Forelimb muscle (tissue), 1 donor: Measurements from ENCODE around the gene TMED10. TPM values are rescaled to one million over a fixed set of nuclear protein-coding genes. Genes with fewer than 3 reads are reported as not detected.
"Not testable (repeated sequence)": the region's sequence is repeated elsewhere in the genome, so short reads cannot be mapped to it uniquely, and the experiment has no call there.

Experiments
- DNase-seq: peaks from one replicate; pipeline ENCODE4 v3.0.0-alpha.2; 2013; ENCODE audit warnings: low read depth
- polyA plus RNA-seq: library from polyadenylated mRNA; unstranded; fragments of 120-200 nt; gene quantifications from one replicate; pipeline ENCODE4 v1.2.1, GENCODE V29; 2013; ENCODE audit not compliant: insufficient read length

TMED10 gene
- polyA plus RNA-seq, 1 donor: 114 TPM

DNA sequence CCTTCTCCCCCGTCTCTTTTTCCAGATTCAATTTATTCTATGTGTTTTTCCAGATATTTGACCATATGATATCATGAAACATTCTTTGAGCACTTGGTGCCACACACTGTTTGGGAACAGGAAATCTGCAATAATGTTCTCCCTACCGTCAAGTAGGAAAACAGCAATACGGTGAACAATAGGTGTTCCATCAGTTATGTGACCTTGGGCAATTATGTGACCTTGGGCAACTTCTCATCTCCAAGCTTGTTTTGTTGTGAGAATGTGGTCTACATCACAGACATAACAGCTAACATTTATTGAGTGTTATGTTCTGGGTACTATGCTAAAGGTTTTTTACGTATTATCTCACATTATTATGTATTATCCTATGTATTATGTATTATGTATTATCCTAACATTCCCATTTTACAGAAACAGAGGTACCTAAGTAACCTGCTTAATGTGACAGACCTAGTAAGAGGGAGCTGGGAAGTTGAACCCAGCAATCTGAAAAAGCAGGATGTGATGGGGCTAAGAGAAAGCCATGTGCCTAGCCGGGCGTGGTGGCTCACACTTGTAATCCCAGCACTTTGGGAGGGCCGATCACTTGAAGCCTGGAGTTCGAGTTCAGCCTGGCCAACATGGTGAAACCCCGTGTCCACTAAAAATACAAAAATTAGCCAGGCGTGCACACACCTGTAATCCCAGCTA is 48.4 kb downstream of the TMED10 start:
- DNase-seq: no peak

DNA sequence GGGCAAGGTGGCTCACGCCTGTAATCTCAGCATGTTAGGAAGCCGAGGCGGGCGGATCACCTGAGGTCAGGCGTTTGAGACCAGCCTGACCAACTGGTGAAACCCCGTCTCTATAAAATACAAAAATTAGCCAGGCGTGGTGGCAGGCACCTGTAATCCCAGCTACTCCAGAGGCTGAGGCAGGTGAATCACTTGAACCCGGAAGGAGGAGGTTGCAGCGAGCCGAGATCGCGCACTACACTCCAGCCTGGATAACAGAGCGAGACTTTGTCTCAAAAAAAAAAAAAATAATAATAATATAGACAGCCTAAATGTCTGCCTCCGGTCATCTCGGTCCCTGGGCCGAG is 49.0 kb downstream of the TMED10 start:
- not testable (repeated sequence) for DNase-seq

- DNase-seq: peak; percentile 73
These were observed 49.5 kb downstream of the TMED10 start, which contains the start of gene NEK9 for GRCh38 chr14:75126679-75127473. TSS of gene NEK9 (minus strand) at chr14:75127048. CDS start at chr14:75126921, 127 bp downstream.

DNA sequence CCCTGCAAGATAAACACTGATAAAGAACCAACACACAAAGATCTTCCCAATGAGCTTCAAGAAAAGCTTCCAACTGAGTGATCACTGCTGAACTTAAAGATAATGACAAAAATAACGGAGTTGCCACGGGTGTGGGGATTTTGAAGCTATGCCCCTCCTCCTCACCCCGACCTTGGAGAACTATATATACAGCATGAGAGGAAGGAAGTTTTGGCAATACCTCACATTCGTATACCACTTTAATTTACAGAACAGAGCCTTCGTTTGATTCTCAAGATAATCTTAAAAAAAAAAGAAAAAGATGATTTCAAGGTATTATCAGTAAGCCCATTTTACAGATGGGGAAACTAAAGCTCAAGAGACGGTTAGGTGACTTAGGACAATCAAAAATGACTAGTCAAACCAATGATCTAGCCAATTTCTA is 50.3 kb downstream of the TMED10 start:
- DNase-seq: no peak

DNA sequence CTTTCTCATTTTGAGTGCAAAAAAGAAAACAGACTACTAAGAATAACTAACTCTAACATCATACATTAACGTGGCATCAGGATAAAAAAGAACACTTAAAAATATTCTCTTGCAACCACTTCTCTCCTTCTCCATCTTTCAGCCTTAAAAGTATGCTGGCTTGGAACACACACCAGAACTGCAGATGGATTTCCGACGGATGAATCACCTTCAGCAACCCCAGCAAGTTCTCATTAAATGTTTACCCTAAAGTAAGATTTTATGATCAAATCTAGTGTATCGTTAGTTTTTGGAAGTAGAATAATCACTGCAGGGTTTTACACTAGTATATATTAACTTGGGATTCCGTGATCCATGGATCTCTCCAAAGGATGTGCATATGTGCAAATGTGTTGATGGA is 50.8 kb downstream of the TMED10 start:
- no peak for DNase-seq

DNA sequence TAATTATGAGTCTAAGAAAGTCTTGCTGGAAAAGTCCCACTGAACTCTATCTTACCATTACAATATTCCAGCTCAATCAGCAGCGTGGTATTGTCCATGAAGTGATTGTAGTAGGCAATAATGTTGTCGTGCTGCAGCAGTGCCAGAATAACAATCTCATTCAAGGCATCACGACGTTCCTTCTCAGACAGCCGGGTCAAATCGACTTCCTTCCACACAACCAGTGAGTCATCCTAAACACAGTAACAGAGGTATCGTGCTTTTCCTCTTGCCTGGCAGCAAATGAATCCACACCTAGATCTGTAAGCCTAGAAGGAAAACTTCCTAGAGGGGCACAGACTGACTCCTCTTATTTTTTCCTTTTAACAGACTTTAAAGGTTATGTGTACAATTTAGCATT is 52.4 kb downstream of the TMED10 start:
- DNase-seq: no peak

GRCh38 chr14:75121552-75121951 is 54.9 kb downstream of the TMED10 start:
- no peak for DNase-seq

DNA sequence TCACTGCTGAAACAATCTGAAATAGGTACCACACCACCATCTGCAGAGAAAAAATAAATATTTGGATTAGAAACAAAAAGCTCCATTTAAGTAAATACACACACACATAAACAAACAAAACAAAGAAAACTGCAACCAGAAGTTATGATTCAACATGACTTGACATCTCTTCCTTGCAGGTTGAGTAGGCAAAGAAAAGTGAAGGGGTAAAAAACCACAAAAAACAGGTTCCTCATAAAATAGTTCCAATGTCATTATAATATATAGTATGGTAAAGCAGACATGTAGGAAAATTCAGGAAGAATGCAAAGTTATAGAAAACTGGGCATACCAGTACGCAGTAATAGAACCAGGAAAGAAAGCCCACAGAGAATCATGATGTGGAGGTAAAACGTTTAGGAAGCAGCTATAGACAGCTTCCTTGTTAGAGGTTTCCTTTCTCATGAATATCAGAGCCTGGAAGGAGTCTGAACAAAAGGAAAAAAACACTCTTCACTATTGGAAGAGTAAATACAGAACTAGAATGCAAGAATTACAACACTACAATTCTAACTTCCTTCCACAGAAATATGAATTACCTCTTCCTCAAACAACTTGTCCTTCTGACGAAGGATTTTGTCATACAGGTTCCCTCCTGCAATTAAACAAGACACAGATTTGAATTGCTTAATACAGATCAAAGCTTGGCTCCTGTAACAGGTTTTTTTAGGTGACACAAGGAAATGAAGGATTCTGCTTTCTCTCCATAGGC is 55.7 kb downstream of the TMED10 start:
- DNase-seq: no peak

DNA sequence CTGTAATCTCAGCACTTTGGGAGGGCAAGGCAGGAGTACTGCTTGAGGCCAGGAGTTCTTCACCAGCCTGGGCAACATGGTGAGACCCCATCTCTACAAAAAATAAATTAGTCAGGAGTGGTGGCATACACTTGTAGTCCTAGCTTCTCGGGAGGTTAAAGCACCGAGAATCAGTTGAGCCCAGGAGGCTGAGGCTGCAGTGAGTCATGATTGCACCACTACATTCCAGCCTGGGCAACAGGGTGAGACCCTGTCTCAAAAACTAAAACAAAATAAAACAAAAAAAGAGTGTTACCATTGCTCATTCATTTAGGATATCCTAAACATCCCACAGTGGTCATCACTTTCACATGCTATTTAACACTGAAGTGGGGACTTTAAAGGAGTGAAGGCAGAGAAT is 57.4 kb downstream of the TMED10 start:
- DNase-seq: no peak

DNA sequence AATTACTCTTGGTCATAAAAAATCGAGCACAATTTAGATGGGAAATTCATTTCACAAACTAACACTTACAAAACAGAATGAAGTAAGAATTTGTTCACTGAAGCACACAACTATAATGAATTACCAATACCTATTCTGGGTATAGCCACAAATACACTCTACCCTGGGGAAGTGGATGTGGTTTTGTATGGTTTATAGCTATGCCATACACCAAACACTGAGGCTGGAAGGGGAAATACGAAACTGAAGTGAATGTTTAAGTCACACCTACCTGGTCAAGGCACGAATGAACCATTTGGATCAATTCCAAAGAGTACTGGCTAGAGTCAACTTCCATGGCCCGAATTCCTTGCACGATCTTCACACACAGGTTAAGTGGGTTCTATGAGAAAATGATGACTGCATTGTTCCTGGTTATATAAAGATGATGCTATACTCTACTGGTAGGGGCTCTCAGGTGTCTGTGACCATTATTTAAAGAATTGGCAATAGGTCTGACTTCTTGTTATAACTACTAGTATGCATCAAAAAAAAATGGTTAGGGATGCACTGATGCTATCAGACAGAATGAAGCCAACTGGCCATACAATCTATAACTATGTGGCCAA is 62.4 kb downstream of the TMED10 start:
- DNase-seq: no peak

GRCh38 chr14:75109877-75110276 is 66.5 kb downstream of the TMED10 start:
- DNase-seq: no peak

GRCh38 chr14:75107186-75107585 is 69.2 kb downstream of the TMED10 start:
- no peak for DNase-seq

DNA sequence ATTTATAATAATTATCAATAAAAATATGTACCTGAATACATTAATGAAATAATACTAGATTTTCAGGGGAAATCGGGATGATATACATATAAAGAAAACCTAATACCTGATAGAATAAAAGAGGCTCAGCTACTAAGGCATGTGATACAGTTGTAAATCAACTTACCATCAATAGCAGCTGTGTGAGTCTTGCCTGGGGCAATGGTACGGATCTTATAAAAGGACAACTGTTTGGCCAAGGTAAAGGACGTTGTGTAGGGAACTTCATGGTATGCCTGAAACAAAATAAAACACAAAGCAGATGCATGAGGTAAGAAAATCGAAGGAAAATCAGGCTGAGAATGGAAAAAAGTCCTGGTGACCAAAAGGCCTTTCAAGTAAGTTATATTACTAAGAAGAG is 74.9 kb downstream of the TMED10 start:
- no peak for DNase-seq

DNA sequence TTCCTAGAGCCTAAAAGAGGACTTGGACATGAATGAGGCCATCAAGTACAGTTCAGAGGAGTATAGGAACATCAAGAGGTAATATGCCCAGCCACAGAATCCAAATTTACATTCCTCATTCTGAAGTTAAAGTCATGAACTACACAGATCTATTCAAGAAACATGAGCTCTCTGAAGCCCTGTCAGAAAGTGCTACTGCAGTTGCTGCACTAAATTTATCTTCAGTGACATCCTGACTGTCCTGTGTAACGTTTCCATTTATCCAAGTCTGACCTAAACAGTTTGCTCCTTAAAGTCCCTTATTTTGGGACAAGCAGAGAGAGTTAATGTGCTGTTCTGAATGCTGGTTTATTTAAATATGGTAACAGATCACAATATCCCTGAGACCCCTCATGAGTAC is 77.7 kb downstream of the TMED10 start:
- no peak for DNase-seq

DNA sequence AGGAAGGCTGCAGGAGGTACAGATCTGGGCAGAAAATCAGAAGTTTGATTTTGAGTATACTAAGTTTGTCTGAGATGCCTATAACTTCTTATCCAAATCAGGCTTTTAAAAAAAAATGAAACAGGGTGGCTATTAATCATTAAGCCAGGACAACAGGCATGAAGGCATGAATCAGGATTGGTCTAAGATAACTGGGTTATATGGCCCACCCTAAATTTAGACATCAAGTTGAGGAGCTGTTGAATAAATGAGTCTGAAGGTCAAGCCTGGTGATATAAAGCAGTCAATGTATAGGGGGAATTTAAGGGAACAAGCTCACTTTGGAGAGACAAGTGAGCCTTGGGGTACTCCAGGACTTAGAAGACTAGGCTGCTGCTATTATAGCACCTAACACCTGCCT is 78.2 kb downstream of the TMED10 start:
- DNase-seq: no peak

DNA sequence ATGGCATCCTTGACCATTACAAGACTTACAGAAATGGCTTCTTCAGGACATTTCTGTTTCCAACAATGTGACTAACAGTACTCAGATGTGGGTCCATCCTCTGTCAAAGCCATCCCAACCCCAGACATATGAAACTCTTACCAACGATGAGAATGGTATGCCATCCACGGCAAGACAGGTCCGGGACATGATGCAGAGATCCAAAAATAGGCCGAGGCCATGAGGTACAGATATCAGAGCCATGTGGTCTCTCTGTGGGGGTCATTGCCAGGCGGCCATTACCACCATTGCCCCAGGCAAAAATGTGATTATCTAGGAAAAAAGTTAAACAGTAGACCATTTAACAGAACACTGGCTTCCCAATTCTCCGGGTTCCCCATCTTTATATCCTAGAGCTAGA is 79.5 kb downstream of the TMED10 start:
- DNase-seq: no peak

- no peak for DNase-seq
These were observed 80.7 kb downstream of the TMED10 start for GRCh38 chr14:75095690-75096089.

GRCh38 chr14:75094896-75095295 is 81.5 kb downstream of the TMED10 start:
- no peak for DNase-seq

DNA sequence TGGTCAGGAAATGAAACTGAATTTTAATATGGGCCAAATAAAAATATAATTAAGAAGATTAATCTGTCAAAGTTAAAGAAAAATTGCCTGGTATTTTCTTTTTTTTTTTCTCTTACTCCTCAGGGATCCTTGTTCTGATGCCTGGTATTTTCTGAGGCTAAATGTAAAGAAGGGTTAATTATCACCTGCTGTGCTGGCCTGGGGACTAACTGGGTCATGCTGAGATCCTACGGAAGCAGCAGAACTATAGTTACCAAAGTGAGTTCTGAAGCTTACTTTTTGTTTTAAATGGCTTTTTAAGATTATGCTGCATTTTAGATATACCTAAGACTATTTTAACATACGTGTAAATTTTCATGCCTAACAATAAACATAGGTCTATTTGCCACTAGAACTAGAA is 83.7 kb downstream of the TMED10 start:
- no peak for DNase-seq

DNA sequence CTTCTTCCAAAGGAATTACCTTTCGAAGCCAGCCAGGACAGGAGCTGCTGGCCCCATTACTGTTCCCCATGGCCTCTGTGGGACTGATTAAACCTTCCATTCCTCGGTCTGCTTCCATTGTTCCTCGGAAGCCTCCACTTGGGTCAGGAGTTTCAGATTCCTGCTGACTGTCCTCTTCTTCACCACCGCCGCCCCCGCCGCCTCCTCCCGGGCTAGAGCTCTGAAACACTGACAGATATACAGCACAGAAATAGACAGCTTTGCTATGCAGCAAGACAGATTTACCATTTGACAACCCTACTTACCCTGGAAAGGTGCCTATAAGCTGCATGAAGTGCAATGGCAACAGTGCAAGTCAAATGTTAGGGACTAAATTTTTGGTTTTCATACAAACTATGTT is 85.2 kb downstream of the TMED10 start:
- no peak for DNase-seq

- no peak for DNase-seq
These were observed 86.1 kb downstream of the TMED10 start for GRCh38 chr14:75090353-75090752.
